ENCODE data around the gene MYO7B.

MYO7B gene

DNA sequence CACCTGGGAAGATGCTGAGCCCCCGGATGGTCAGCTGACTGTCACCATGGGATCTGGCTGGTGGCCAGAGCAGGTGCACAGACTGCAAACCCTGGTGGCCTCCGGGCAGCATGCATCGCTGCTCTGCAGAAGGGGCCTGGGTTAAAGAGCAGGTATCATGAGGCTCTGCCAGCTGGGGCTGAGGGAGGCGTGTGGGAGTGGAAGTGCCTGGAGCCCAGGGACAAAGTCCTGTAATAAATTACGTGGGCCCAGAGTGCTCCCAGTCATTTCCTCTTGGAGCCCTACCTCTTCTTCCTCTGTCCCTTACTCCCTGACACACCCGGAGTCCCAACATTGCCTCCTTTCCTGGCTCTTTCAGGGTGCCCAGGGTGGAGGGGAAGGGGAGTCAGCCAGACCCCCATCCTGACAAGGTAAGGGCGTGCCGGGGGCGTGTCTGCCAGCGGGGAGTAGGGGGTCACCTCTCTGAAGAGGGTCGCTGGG, at the start of gene MYO7B:
Gene MYO7B, plus strand, starts transcription at position 262 of the 480 bp plus-strand sequence. CDS start 24,040 bp downstream, outside the sequence.
- H4K20me1 ChIP-seq = no peaks in the 10 kb centered on the region
- peaks cover 0 to 5% (median 1%) of the 10 kb centered on the region in 11 experiments; a peak in 7 of 22 replicates for H3K9me3 ChIP-seq (replicated peaks in 1 of 11)
- no peak for TF ChIP-seq Cebpa-rat (IDR thresholded peaks at IDR 0.05)
- H3K36me3 ChIP-seq = no peaks in the 10 kb centered on the region
- peak within 1 kb of the TSS in 1 of 11 experiments; percentile 10; a peak in 1 of 22 replicates for H3K4me2 ChIP-seq
- H3K27ac ChIP-seq = no peak within 1 kb of the TSS
- H3K4me1 ChIP-seq = 0 out of 20 replicates have a peak, but pooled peaks cover 0 to 3% (median 0%) of the 10 kb centered on the region in 10 experiments
- H3K4me3 ChIP-seq = no peak within 1 kb of the TSS
- no peak within 1 kb of the TSS for H3K9ac ChIP-seq
- H3K27me3 ChIP-seq = no peaks in the 10 kb centered on the region

- TF ChIP-seq Cebpa-rat (IDR thresholded peaks at IDR 0.05) = no peak
- peak overlapping the region in 3 of 11 experiments; percentile 8 to 33 (median 12); a peak in 2 of 22 replicates for H3K27ac ChIP-seq
- no peak overlapping the region for H3K4me3 ChIP-seq
Measured at GRCh38 chr2:127485694-127486071, 49.8 kb upstream of the MYO7B start.

DNA sequence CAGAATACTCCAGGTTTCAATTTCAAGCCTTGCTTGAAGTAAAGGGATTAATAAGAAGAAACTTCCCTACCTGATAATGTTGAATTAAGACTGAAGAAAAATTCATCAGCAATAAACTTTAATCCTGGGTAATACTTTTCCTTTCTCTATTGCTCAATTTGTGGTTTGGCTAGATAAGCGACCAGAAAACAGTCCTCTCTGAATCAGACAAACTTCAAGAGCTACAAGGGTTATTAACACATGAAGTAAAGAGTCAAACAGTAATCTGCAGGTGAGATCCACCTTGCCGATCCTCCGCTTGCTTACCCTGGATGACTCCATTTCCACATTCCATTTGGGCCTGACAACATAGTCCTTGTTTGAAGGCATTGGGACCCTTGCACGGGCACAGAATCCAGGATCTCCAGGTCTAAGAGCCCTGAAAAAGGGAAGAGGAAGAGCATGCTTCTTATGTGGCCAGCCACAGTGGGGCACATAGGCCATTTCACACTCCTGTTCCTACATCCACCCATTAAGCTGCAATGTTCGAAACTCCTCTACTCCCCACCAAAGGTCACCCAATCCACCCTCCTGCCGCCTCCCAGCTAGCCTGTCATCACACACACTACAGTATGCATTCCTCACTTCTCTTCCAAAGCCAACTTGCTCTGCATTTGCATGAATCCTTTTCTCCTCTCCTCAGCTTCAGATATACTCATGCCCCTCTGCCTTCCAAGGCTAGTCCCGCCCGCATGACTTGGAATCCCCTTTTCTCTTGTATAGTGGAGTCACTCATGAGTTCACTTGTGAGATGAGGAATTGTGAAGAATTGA, 49.0 kb upstream of the MYO7B start:
- peaks cover 96 to 98% (median 98%) of the 10 kb centered on the region in 11 experiments for H3K36me3 ChIP-seq

More at GRCh38 chr2:127485694-127486071, 49.8 kb upstream of the MYO7B start:
- H3K36me3 ChIP-seq = peaks cover 96 to 98% (median 98%) of the 10 kb centered on the region in 11 experiments
- peak overlapping the region in 9 of 11 experiments; percentile 7 to 49 (median 33); a peak in 13 of 22 replicates for H3K4me2 ChIP-seq
- H3K9me3 ChIP-seq (replicated peaks in 1 of 11) = no peaks in the 10 kb centered on the region
- H3K9ac ChIP-seq = no peak overlapping the region
- H3K27me3 ChIP-seq = no peaks in the 10 kb centered on the region
- H3K4me1 ChIP-seq = peaks cover 21 to 38% (median 23%) of the 10 kb centered on the region in 10 experiments
- peaks cover 0 to 55% (median 36%) of the 10 kb centered on the region in 11 experiments; a peak in 15 of 22 replicates for H4K20me1 ChIP-seq

DNA sequence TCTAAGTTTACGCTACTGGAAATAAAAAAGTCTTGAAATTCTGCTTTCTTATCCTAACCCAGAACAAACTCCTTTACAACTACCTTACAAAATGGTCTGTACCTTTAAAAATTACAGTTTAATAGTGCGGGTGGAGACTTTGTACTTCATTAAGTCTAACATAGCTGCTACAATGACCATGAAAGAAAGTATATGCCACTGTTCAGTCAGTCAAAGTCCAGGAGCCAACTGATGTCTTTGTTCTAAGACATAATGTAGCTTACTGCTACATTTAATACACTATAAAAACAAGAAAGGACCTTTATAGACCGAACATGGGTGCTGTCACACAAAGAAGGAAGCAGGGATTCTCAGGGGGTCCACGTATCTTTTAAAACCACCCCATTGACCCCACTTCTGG, 45.2 kb upstream of the MYO7B start:
- Histone ChIP-seq H4K20me1 (peaks cover 0 to 37% (median 17%) of the 10 kb centered on the region in 11 experiments; a peak in 15 of 22 replicates), H3K27me3 (no peaks in the 10 kb centered on the region), H3K9me3 (replicated peaks in 1 of 11) (no peaks in the 10 kb centered on the region), H3K9ac (no peak overlapping the region), H3K4me1 (peaks cover 14 to 34% (median 22%) of the 10 kb centered on the region in 10 experiments), H3K36me3 (peaks cover 94 to 100% (median 99%) of the 10 kb centered on the region in 11 experiments), H3K4me2 (no peak overlapping the region), H3K27ac (no peak overlapping the region), H3K4me3 (no peak overlapping the region)
- TF ChIP-seq Cebpa-rat (IDR thresholded peaks at IDR 0.05) = no peak

More for the DNA sequence above, 49.0 kb upstream of the MYO7B start:
- peak overlapping the region in 1 of 11 experiments; percentile 13; a peak in 1 of 22 replicates for H3K9ac ChIP-seq
- peak overlapping the region in 10 of 11 experiments; percentile 8 to 68 (median 37); a peak in 16 of 22 replicates for H3K4me2 ChIP-seq
- no peak for TF ChIP-seq Cebpa-rat (IDR thresholded peaks at IDR 0.05)
- no peaks in the 10 kb centered on the region for H3K9me3 ChIP-seq (replicated peaks in 1 of 11)
- H3K4me1 ChIP-seq = peaks cover 21 to 38% (median 23%) of the 10 kb centered on the region in 10 experiments
- H3K4me3 ChIP-seq = no peak overlapping the region
- peaks cover 0 to 51% (median 34%) of the 10 kb centered on the region in 11 experiments; a peak in 15 of 22 replicates for H4K20me1 ChIP-seq
- H3K27me3 ChIP-seq = no peaks in the 10 kb centered on the region
- H3K27ac ChIP-seq = peak overlapping the region in 4 of 11 experiments; percentile 10 to 23 (median 16); a peak in 5 of 22 replicates

DNA sequence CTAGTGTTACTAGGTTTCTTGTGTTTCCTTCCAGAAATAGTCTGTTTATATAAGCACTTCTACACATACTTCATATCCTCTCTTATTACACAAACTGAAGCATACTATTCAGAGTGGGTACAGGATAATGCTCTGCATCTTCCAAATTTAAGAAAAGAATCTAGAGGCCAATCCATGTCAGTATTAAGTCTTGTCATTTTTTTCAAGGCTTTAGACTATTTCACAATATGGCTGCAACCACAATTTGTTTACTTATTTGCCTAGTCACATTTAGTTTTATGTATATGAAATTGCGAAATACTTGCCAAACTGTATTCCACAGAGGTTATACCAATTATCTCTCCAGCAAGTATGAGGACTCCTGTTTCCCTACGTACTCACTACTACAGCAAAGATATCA, 37.1 kb upstream of the MYO7B start:
- Histone ChIP-seq H3K4me1 (peaks cover 0 to 16% (median 11%) of the 10 kb centered on the region in 10 experiments; a peak in 11 of 20 replicates), H3K4me3 (no peak overlapping the region), H3K36me3 (peaks cover 95 to 100% (median 99%) of the 10 kb centered on the region in 11 experiments), H3K9ac (no peak overlapping the region; a peak in 1 of 22 replicates), H4K20me1 (peaks cover 0 to 19% (median 4%) of the 10 kb centered on the region in 11 experiments; a peak in 7 of 22 replicates), H3K4me2 (peak overlapping the region in 6 of 11 experiments; percentile 2 to 50 (median 29); a peak in 7 of 22 replicates), H3K27me3 (no peaks in the 10 kb centered on the region), H3K9me3 (replicated peaks in 1 of 11) (no peaks in the 10 kb centered on the region), H3K27ac (peak overlapping the region in 8 of 11 experiments; percentile 5 to 61 (median 40); a peak in 11 of 22 replicates)
- TF ChIP-seq Cebpa-rat (IDR thresholded peaks at IDR 0.05) = peak in 7 of 11 experiments; percentile 29 to 96 (median 60); a peak in 9 of 22 replicates

DNA sequence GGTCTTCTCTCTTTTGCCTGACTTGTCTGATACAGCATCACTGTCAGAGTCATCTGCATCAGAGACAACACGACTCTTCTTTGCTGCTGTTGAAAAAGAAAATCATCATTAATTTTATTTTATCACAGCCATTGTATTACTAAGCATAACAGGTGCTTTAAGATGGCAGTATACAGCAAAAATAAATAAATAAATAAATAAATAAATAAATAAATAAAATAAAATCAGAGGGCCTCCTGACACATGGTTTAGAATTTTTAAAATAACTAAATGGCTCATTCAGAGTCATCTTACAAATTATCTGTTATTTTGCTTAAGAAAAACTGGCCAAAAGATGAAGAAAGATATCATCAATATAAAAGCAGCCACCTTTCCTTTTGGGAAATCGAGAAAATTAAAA, 32.0 kb upstream of the MYO7B start:
- Histone ChIP-seq H3K27ac (no peak overlapping the region), H3K36me3 (peaks cover 75 to 97% (median 83%) of the 10 kb centered on the region in 11 experiments)

DNA sequence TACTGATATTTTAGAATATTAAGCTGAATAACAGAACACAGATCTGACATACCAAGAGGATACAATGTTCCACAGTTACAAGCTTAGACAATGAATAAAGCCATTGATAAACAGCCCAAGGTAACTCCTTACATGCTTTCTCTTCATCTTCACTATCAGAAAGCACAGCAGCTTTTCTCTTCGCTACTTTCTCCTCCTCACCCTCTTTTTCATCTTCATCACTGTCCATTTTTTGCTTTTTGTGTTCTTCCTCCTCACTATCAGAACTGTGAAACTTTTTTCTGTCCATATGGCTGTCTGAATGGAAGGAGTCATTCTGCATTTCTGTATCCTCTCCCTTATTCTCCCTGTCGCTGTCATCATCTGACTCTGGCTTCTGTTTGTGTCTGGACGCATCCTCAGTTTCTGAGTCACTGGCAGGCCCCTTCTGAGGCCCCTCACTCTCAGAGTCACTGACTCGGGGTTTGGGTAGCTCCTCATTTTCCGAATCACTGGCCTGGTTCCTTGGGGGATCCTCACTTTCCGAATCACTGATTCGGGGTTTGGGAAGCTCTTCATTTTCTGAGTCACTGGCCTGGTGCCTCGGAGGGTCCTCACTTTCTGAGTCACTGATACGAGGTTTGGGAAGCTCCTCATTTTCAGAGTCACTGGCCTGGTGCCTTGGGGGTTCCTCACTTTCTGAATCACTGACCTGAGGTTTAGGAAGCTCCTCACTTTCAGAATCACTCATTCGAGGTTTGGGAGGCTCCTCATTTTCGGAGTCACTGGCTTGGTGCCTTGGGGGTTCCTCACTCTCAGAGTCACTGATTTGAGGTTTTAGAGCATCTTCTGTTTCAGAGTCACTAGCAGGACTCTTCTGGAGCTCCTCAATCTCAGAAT, 30.7 kb upstream of the MYO7B start:
- Histone ChIP-seq H3K36me3 (peaks cover 62 to 84% (median 70%) of the 10 kb centered on the region in 11 experiments), H3K9ac (no peak overlapping the region), H3K27me3 (no peaks in the 10 kb centered on the region), H3K4me2 (peak overlapping the region in 3 of 11 experiments; percentile 0 to 17 (median 7); a peak in 1 of 22 replicates), H3K4me3 (no peak overlapping the region), H3K27ac (peak overlapping the region in 4 of 11 experiments; percentile 4 to 19 (median 11); a peak in 3 of 22 replicates), H4K20me1 (peaks cover 53 to 72% (median 60%) of the 10 kb centered on the region in 11 experiments), H3K9me3 (replicated peaks in 1 of 11) (no peaks in the 10 kb centered on the region), H3K4me1 (peaks cover 18 to 50% (median 40%) of the 10 kb centered on the region in 10 experiments)
- no peak for TF ChIP-seq Cebpa-rat (IDR thresholded peaks at IDR 0.05)

More for the DNA sequence above, 32.0 kb upstream of the MYO7B start:
- Histone ChIP-seq H3K4me2 (no peak overlapping the region), H3K4me1 (peaks cover 6 to 46% (median 36%) of the 10 kb centered on the region in 10 experiments), H3K27me3 (no peaks in the 10 kb centered on the region), H3K4me3 (no peak overlapping the region), H3K9me3 (replicated peaks in 1 of 11) (no peaks in the 10 kb centered on the region), H4K20me1 (peaks cover 40 to 59% (median 47%) of the 10 kb centered on the region in 11 experiments), H3K9ac (no peak overlapping the region)
- no peak for TF ChIP-seq Cebpa-rat (IDR thresholded peaks at IDR 0.05)

GRCh38 chr2:127506510-127506909, 29.0 kb upstream of the MYO7B start:
- Histone ChIP-seq H3K36me3 (peaks cover 52 to 83% (median 66%) of the 10 kb centered on the region in 11 experiments), H3K4me1 (peaks cover 20 to 65% (median 53%) of the 10 kb centered on the region in 10 experiments), H4K20me1 (peaks cover 71 to 89% (median 77%) of the 10 kb centered on the region in 11 experiments), H3K9me3 (replicated peaks in 1 of 11) (no peaks in the 10 kb centered on the region), H3K27ac (peak overlapping the region in 3 of 11 experiments; percentile 5 to 79 (median 20); a peak in 3 of 22 replicates), H3K4me3 (no peak overlapping the region), H3K4me2 (peak overlapping the region in 3 of 11 experiments; percentile 12 to 74 (median 15); a peak in 4 of 22 replicates), H3K27me3 (no peaks in the 10 kb centered on the region), H3K9ac (no peak overlapping the region)
- TF ChIP-seq Cebpa-rat (IDR thresholded peaks at IDR 0.05) = no peak
